SK-N-SH (cell line): Measurements from ENCODE around the gene RPL11.

Source experiments
- EZH2phosphoT487 ChIP-seq: fragments of 200-600 bp; sonication (generic); IDR thresholded peaks from 2 replicates; pipeline ENCODE4 v1.6.1; 2017; ENCODE audit warnings: low read depth, mixed run types, mild to moderate bottlenecking, antibody characterized with exemption, moderate library complexity, borderline replicate concordance
- FOXJ3 ChIP-seq: sonication (generic); formaldehyde crosslinking; IDR thresholded peaks from 2 replicates; pipeline ENCODE4 v1.5.1; 2020; ENCODE audit warnings: mild to moderate bottlenecking, missing genetic modification reagents
- POLR2AphosphoS5 ChIP-seq: IDR thresholded peaks from 2 replicates; pipeline ENCODE4 v1.6.1; 2012; ENCODE audit warnings: low read depth, low read length
- RFX5 ChIP-seq: IDR thresholded peaks from 2 replicates; pipeline ENCODE4 v1.6.1; 2012; ENCODE audit warnings: mild to moderate bottlenecking, improper control_type of control experiment, low read length
- SIN3A ChIP-seq: IDR thresholded peaks from 2 replicates; pipeline ENCODE4 v1.6.1; 2012; ENCODE audit warnings: low read depth, mild to moderate bottlenecking, low read length, moderate library complexity, borderline replicate concordance
- TF ChIP-seq, protein P1 (sequence below): fragments of 200-600 bp; sonication (generic); IDR thresholded peaks from 2 replicates; pipeline ENCODE4 v1.6.1; 2017; ENCODE audit warnings: antibody characterized with exemption, mild to moderate bottlenecking, moderate library complexity

DNA sequence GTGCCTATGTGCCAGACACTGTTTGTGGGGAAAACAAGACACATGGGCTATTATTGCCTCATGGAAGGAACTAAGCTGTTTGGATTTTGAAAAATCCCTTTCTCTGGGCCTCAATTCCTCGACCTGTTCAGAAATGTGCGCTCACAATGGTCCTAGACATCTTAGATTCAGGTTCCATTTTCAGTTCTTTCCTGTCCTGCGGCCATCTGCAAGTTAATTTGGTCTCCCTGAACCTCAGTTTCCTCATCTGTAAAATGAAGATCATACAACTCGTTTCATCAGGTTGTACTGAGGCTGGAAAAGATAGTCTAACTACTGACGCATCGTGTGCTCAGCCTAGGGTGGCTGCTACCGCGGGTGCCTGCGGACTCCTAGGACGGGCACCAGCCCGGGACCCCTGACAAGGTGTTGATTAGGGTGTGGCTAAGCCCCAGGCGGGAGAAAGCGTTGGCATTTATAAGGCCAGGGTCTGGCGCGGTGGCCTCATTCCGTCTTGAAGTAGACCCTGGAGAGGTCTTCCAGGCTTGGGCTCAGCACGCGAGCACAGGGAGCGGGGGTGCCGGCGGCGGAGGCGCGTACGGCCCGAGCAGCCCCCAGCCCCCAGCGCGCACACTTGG lies 51.2 kb downstream of the RPL11 start:
- no peak for TF ChIP-seq RFX5
- TF ChIP-seq POLR2AphosphoS5, result no peak
- TF ChIP-seq, protein P1, sequence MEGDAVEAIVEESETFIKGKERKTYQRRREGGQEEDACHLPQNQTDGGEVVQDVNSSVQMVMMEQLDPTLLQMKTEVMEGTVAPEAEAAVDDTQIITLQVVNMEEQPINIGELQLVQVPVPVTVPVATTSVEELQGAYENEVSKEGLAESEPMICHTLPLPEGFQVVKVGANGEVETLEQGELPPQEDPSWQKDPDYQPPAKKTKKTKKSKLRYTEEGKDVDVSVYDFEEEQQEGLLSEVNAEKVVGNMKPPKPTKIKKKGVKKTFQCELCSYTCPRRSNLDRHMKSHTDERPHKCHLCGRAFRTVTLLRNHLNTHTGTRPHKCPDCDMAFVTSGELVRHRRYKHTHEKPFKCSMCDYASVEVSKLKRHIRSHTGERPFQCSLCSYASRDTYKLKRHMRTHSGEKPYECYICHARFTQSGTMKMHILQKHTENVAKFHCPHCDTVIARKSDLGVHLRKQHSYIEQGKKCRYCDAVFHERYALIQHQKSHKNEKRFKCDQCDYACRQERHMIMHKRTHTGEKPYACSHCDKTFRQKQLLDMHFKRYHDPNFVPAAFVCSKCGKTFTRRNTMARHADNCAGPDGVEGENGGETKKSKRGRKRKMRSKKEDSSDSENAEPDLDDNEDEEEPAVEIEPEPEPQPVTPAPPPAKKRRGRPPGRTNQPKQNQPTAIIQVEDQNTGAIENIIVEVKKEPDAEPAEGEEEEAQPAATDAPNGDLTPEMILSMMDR, result no peak
- TF ChIP-seq EZH2phosphoT487, result no peak
- TF ChIP-seq SIN3A, result no peak
- no peak for TF ChIP-seq FOXJ3 (CRISPR knock-in tag)
